Sigmoid colon (tissue), 7 donors: ENCODE results near the gene CTDP1. TPM values are rescaled to one million over a fixed set of nuclear protein-coding genes. Genes with fewer than 3 reads are reported as not detected.
"Not testable (repeated sequence)": the region's sequence is repeated elsewhere in the genome, so short reads cannot be mapped to it uniquely, and the experiment has no call there.

Experiments used
- DNase-seq: peaks from one replicate; pipeline ENCODE4 v3.0.0-alpha.2; 2019
- H3K27ac ChIP-seq, 4 donors: fragments of 200-600 bp; sonication (generic); one replicate each; pipeline ENCODE4 v1.5.1; 2016 to 2019; ENCODE audit warnings: mild to moderate bottlenecking in 1 of 4
- H3K27me3 ChIP-seq, 3 donors: fragments of 200-600 bp; sonication (generic); one replicate each; pipeline ENCODE4 v1.5.1; 2019; ENCODE audit warnings: mild to moderate bottlenecking in 1 of 3
- H3K36me3 ChIP-seq, 4 donors: fragments of 200-600 bp; sonication (generic); one replicate each; pipeline ENCODE4 v1.5.1; 2016 to 2019
- H3K4me1 ChIP-seq, 4 donors: fragments of 200-600 bp; sonication (generic); one replicate each; pipeline ENCODE4 v1.5.1; 2017 to 2019
- H3K4me3 ChIP-seq, 4 donors: fragments of 200-600 bp; sonication (generic); one replicate each; pipeline ENCODE4 v1.5.1; 2017 to 2019; ENCODE audit warnings: mild to moderate bottlenecking in 2 of 4, moderate library complexity in 1 of 4
- H3K9me3 ChIP-seq, 4 donors: fragments of 200-600 bp in 3 of 4; sonication (generic) in 3 of 4; one replicate each; pipeline versions ENCODE4 v1.5.1 to v1.6.1; 2013 to 2019
- CTCF ChIP-seq, 4 experiments: fragments of 450-650 bp in 3 of 4; fragments of 200-600 bp in 1 of 4; IDR thresholded peaks; one replicate each; pipeline ENCODE4 v1.5.1; 2016 to 2019; ENCODE audit warnings: antibody characterized with exemption in 4 of 4, mild to moderate bottlenecking in 3 of 4, moderate library complexity in 2 of 4
- EP300 ChIP-seq, 4 donors: sonication (generic); formaldehyde crosslinking; IDR thresholded peaks; one replicate each; pipeline ENCODE4 v1.6.1; 2017; ENCODE audit warnings: antibody characterized with exemption in 4 of 4
- POLR2A ChIP-seq, 2 donors: fragments of 450-650 bp; IDR thresholded peaks; one replicate each; pipeline ENCODE4 v1.6.1; 2016; ENCODE audit warnings: antibody characterized with exemption in 2 of 2, mild to moderate bottlenecking in 2 of 2, moderate library complexity in 2 of 2
- POLR2AphosphoS5 ChIP-seq, 4 donors: sonication (generic); formaldehyde crosslinking; IDR thresholded peaks; one replicate each; pipeline ENCODE4 v1.6.1; 2017; ENCODE audit warnings: antibody characterized with exemption in 4 of 4
- WGBS, 2 donors: extraction: QIAGEN DNeasy Blood & Tissue Kit; methylation state at CpG; one replicate each; pipeline ENCODE4 v1.1.7; 2013; 5-methylcytosine and 5-hydroxymethylcytosine counted together
- intact Hi-C: fragments of 100-400 bp; cut with DNase I; formaldehyde crosslinking; loops from one replicate; pipeline ENCODE4 v1.15.1; 2023
- polyA plus RNA-seq, 3 donors: library from polyadenylated mRNA; stranded (reverse); fragments of 200-250 nt; gene quantifications; one replicate each; pipeline ENCODE4 v1.2.3, GENCODE V29; 2013
- total RNA-seq, 4 donors: library from RNA; depleted of rRNA; stranded (reverse); fragments of >200 nt; gene quantifications; one replicate each; pipeline ENCODE4 v1.1.0, GENCODE V29; 2016
- donor health status: healthy with polysubstance abuse.
- donor health status: Bipolar disorder and iron deficiency.
- donor health status: healthy.

The CTDP1 gene
- total and polyA plus RNA-seq, 7 donors = 11.1 to 25.9 (median 14.7) TPM

- TF ChIP-seq POLR2A (IDR thresholded peaks at IDR 0.05) = no peak
- no peak for TF ChIP-seq EP300 (IDR thresholded peaks at IDR 0.05)
- TF ChIP-seq POLR2AphosphoS5 (IDR thresholded peaks at IDR 0.05) = no peak
- intact Hi-C loops = no loop called here
- Histone ChIP-seq H3K27me3 (no peaks in the 10 kb centered on the region), H3K36me3 (peaks cover 0 to 74% (median 30%) of the 10 kb centered on the region in 4 donors), H3K27ac (no peak overlapping the region), H3K9me3 (no peaks in the 10 kb centered on the region), H3K4me3 (no peak overlapping the region), H3K4me1 (no peaks in the 10 kb centered on the region)
- peak; percentile 17 for DNase-seq
- 98% methylated on average over 15 of the region's 15 CpGs for WGBS, 2 donors
Measured at GRCh38 chr18:79739440-79739778, 59.8 kb downstream of the CTDP1 start.

DNA sequence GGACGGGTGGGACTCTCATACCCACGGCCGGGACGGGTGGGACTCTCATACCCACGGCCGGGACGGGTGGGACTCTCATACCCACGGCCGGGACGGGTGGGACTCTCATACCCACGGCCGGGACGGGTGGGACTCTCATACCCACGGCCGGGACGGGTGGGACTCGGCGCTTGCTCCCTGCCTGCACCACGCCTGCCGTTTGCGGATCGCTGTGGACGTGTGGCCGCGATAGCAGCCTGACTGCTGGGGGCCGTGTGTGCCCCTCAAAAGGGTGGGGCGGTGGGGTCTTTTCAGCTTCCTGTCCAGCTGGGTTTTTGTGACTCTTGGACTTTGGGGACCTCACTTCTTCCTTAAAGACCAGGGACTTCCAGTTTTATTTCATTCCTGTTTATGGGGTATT is 60.4 kb downstream of the CTDP1 start:
- H3K4me3 ChIP-seq, H3K27ac ChIP-seq, intact Hi-C loops, H3K4me1 ChIP-seq, H3K27me3 ChIP-seq, H3K9me3 ChIP-seq: not testable (repeated sequence)
- peak; percentile 35 for DNase-seq
- 94 to 98% methylated on average over 18 to 20 of the region's 27 CpGs for WGBS, 2 donors
- H3K36me3 ChIP-seq = peaks cover 0 to 70% (median 27%) of the 10 kb centered on the region in 4 donors

- Histone ChIP-seq H3K4me3 (no peak overlapping the region), H3K27ac (no peak overlapping the region), H3K27me3 (no peaks in the 10 kb centered on the region), H3K9me3 (no peaks in the 10 kb centered on the region), H3K4me1 (no peaks in the 10 kb centered on the region), H3K36me3 (peaks cover 0 to 63% (median 20%) of the 10 kb centered on the region in 4 donors)
- TF ChIP-seq POLR2A (IDR thresholded peaks at IDR 0.05) = no peak
- no peak for TF ChIP-seq EP300 (IDR thresholded peaks at IDR 0.05)
- no peak for TF ChIP-seq CTCF (IDR thresholded peaks at IDR 0.05)
- TF ChIP-seq POLR2AphosphoS5 (IDR thresholded peaks at IDR 0.05) = no peak
- intact Hi-C loops = no loop called here
- peak; percentile 53 for DNase-seq
- WGBS, 2 donors = 93 to 94% methylated on average over 26 of the region's 26 CpGs
Measured at GRCh38 chr18:79740521-79741361, 61.1 kb downstream of the CTDP1 start.

- intact Hi-C loops = no loop called here
- Histone ChIP-seq H3K4me3 (no peak overlapping the region), H3K36me3 (peaks cover 0 to 57% (median 17%) of the 10 kb centered on the region in 4 donors), H3K4me1 (no peaks in the 10 kb centered on the region), H3K27me3 (no peaks in the 10 kb centered on the region), H3K27ac (no peak overlapping the region), H3K9me3 (no peaks in the 10 kb centered on the region)
- WGBS, 2 donors = 79 to 82% methylated on average over 8 of the region's 8 CpGs
- no peak for TF ChIP-seq EP300 (IDR thresholded peaks at IDR 0.05)
- no peak for TF ChIP-seq POLR2A (IDR thresholded peaks at IDR 0.05)
- TF ChIP-seq POLR2AphosphoS5 (IDR thresholded peaks at IDR 0.05) = no peak
- TF ChIP-seq CTCF (IDR thresholded peaks at IDR 0.05) = no peak
- DNase-seq = no peak
Measured at GRCh38 chr18:79741362-79741700, 61.7 kb downstream of the CTDP1 start.

GRCh38 chr18:79742076-79742475 is 62.5 kb downstream of the CTDP1 start:
- TF ChIP-seq POLR2AphosphoS5 (IDR thresholded peaks at IDR 0.05) (no peak), CTCF (IDR thresholded peaks at IDR 0.05) (no peak), EP300 (IDR thresholded peaks at IDR 0.05) (no peak), POLR2A (IDR thresholded peaks at IDR 0.05) (no peak)
- no peak overlapping the region for H3K27ac ChIP-seq
- no peak overlapping the region for H3K4me3 ChIP-seq
- intact Hi-C loops = no loop called here
- DNase-seq = peak; percentile 15
- H3K27me3 ChIP-seq = no peaks in the 10 kb centered on the region
- 95 to 99% methylated on average over 4 of the region's 4 CpGs for WGBS, 2 donors
- H3K36me3 ChIP-seq = peaks cover 0 to 57% (median 15%) of the 10 kb centered on the region in 4 donors
- no peaks in the 10 kb centered on the region for H3K9me3 ChIP-seq
- H3K4me1 ChIP-seq = no peaks in the 10 kb centered on the region

DNA sequence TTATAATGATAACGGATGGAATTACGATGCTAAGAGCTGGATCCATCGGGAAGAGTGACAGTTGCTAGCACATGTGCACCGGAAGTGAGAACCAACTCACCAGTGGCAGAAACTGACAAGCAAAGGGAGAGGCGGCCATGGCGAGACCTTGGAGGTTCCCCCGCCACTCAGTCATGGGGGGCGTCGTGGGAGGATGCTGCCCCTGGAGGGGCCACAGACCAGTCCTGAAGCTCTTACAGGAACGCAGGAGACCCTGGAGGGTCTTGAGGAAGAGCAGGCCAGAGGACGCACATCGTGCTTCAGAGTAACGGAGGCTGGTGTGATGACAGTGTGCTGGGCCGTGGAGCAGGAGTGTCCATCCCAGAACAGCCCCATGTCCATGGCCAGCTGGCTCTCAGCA is 65.0 kb downstream of the CTDP1 start:
- TF ChIP-seq CTCF (IDR thresholded peaks at IDR 0.05) (no peak), EP300 (IDR thresholded peaks at IDR 0.05) (no peak), POLR2AphosphoS5 (IDR thresholded peaks at IDR 0.05) (no peak), POLR2A (IDR thresholded peaks at IDR 0.05) (no peak)
- no peak overlapping the region for H3K27ac ChIP-seq
- intact Hi-C loops = no loop called here
- peak; percentile 58 for DNase-seq
- H3K27me3 ChIP-seq = no peaks in the 10 kb centered on the region
- H3K9me3 ChIP-seq = no peaks in the 10 kb centered on the region
- H3K4me3 ChIP-seq = no peak overlapping the region
- WGBS, 2 donors = 94 to 97% methylated on average over 14 of the region's 14 CpGs
- H3K36me3 ChIP-seq = peaks cover 0 to 45% (median 8%) of the 10 kb centered on the region in 4 donors
- H3K4me1 ChIP-seq = no peaks in the 10 kb centered on the region
